NCI-H748 (cell line): ENCODE results near the gene ANKFN1.

Source experiments
- DNase-seq: peaks from one replicate; lab custom pipeline; 2025; ENCODE audit not compliant: unreplicated experiment; lab: John Stamatoyannopoulos, UW

ANKFN1 gene

DNA sequence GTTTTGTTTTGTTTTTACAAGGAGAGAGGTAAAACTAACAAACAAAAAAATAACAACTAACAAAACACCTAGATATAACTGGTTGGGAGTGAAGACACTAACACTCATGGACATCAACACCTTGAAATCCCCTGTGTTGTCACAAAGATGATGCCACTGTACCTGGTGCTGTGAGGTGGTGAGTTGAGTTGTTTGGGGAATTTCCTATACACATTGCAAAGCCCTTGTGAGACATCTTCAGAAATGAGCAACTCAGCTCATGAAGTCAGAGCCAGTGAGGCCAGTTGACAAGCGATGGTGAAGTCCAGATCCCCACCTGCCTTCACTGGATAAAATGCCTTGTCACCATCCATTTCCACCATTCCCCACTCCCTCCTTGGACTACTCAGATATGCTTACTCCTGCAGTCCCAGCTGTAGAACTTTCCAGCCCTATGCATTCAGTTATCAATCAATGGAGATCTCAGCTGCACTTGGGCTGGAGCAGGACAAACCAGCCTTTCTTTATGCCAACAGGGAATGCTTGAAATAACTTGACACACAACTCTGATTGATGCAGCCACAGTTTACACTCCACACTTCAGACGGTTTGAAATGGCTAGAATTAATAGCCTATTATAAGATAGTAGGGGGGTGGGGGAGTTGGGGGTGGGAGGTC lies 22.2 kb downstream of the ANKFN1 start:
- no peak for DNase-seq

DNA sequence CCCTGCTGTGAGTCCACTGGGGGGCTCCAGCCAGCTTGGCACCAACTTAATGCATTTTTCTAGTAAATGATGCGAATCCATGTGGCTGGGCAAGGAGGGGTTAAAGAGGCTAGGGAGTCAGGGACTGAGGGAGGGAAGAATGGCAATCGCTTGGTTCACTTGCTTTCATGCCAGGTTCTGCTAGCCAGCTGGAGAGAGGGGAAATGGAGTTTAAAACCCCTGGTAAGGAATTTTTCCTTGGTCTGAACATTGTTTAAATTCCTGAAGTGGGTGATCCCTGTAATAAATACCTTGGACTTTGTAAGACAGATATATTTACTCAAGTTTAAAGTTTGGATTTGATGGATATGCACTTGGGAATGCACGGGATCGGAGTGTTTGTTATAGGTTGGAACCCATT lies 22.8 kb downstream of the ANKFN1 start:
- no peak for DNase-seq

DNA sequence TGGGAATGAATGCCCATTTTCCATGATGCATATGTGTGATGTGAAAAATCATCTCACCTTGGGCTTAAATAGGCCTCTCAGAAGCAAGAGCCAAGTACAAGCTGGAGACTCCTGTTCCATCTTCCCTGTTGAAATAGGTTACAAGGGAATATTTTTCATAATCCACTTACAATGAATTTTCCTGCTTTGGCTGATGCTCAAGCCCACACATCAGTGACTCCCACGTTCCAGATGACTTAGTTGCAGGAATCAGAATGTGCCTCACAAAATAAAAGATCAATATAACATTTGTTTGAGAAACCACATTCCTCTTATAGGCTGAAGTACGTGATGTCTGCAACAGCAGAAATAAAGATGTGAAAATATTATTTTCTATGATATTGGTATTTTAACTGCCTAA lies 24.1 kb downstream of the ANKFN1 start:
- no peak for DNase-seq

DNA sequence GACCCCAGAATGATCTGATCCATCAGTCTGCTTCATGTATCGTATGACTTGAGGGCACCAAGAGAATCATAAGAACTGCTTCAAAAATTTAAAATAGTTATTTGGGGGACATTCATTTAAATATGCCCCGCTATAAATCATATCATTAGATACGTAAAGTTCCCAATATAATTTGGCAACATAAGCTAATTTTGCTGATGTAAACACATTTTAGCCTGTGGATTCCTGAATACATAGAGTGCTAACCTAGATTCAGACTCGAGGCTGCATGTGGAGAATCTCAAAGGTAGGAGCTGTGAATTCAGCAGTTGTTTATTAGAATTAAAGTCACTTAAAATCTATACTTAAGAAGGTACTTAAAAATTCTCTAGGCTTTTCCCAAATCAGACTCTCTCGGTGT lies 24.9 kb downstream of the ANKFN1 start:
- no peak for DNase-seq

DNA sequence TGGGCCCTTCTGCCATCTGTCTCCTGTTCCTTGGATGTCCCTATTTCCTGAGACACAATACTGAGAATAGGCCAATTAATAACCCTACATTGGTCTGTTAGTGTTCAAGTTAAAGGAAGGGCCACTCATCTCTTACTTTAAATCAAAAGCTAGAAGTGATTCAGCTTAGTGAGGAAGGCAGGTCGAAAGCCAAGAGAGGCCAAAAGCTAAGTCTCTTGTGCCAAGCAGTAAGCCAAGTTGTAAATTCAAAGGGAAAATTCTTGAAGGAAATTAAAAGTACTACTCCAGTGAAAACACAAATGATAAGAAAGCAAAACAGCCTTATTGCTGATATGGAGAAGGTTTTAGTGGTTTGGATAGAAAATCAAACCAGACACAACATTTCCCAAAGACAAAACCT lies 28.8 kb downstream of the ANKFN1 start:
- DNase-seq, result no peak

DNA sequence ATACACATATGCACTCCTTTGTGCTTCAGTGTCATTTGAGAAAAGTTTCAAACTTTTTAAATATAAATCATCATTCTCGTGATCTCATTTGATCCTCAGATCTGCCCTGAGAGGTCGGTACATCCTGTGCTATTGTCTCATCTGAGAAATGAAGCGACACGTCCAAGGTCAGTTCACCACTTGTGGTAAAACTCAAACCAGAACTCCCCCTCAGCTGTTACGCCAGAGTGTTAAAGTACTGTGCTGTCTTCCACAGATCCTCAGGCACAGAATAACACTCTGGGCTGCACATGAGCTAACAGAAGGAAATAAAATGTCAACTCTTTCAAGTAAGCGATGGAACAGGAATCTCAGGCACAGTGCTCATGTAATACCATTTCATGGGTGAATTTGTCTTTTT lies 31.4 kb downstream of the ANKFN1 start:
- DNase-seq, result no peak

DNA sequence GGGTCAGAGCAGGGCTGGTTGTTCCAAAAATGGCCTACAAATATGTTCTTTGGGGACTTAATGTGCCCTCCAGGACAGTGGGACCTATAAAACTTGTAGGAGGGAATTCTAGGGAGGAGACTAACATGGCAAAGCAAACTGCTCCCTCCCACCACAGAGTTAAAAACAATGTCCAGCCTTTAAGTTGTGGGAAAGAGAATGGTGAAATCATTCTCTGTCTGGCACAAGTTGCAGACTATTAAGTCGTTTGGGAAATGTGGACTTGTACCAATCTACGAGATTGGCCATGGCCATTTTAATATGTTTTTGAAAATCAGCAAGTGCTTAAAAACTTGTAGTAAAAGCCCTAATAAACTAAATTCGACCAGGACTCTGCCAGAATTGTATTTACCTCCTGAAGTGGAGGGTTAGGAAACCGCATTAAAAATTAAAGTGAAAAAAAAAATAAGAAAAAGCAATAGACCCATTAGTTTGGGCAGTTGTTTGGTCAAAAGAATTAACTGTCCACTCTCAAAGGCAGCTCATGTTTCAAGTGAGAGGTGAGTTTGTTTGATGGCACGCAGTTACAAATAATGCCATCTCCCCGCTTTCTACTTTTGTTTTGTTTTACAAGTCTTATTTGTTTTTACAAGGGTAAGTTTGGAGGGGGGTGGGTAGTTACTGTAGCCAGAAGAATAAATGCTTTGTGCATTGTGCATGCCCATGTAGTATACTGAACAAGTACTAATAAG lies 32.4 kb downstream of the ANKFN1 start:
- DNase-seq, result no peak

DNA sequence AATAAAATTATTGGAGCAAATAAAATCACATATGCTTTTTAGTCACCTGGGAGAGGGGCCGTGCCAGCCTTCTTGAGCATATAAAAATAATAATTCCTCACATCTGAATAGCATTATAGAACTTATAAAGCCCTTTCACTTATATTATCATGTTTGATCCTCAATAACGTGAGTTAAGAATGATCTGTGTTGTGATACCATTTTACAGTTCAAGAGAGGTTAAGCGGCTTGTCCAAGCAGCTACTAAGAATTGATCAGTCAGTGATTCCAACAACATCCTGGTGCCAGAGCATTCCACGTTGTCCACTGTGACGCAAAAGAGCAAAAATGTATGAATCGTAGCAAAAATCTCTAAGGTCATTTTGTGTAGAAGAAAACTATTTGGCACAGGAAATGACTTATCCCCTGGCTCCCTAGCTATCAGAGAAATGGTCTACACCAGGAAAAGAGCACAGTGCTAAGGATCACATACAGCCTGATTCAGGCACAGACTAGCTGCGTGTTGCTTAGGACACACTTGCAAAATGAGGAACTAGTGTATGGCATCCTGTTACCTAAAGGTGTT lies 33.0 kb downstream of the ANKFN1 start:
- DNase-seq, result no peak

DNA sequence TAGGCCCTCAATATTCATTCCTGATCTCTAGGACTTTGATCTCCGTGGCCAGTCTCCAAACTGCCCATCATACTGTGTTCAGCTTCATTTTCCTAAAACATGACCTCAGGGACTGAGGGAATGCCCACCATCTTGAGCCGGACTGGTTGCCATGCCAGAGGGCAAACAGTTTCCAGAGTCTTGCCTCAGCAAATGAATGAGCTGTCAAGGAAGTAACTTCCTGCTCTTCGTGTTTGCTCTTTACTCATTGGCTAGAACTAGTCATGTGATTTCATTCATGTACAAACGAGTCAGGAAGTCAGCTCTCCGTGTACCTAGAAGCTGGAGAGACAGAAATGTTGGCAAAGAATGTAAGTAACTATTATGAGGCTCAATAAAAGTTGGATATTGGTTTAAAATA lies 50.2 kb downstream of the ANKFN1 start:
- DNase-seq, result peak; percentile 12

DNA sequence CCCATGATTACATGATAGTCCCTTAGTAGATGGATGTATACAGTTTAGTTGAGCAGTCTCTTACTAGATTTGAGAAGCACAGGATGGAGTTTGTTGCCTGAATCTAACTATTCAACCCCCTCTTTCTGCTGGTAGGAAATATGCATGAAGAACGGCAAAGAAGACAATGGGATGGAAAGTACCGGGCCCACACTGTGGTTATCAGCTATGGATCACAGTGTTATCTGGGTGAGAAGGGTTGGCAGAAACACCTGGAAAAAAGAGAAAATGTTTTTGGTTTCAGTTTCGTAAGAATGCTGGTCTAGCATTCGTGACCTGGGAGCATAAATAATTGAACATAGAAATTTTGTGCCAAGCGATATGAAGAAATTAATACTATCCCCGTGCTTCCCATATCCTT lies 53.1 kb downstream of the ANKFN1 start:
- no peak for DNase-seq

DNA sequence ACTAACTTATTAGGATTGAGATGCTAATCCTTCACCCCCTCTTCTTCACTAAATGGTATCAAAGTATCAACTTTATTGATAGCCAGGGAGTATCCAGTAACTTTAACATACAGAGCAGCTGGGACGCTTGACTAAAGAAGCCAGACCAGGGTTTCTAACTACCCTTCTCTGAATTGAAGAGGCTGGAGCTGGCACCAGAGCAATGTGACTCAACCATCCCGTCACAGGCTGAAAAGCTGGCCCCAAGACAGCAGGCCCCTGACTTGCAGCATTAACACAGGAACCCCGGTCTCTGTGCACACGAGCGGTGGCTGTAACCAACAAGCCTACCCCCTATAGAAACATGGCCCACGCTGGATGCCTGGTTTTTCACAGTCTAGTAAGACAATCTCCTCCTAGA lies 59.8 kb downstream of the ANKFN1 start:
- no peak for DNase-seq

DNA sequence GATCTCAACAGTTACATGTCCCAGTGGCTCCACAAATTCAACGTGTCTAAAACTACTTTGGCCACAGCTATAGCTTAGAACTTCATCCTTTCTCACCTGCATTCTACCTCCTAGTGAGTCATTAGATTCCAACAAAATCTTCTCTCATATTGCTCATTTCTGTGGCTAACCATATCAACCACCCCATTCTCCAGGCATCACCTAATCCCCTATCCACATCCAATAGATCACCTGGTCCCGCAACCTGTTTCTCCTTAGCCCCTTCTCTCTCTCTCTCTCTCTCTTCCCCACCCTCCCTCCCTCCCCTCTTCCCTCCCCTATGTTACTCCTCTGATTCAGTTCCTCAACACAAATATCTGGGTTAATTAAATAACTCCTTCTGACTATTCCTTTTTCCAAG lies 64.6 kb downstream of the ANKFN1 start:
- DNase-seq, result no peak

DNA sequence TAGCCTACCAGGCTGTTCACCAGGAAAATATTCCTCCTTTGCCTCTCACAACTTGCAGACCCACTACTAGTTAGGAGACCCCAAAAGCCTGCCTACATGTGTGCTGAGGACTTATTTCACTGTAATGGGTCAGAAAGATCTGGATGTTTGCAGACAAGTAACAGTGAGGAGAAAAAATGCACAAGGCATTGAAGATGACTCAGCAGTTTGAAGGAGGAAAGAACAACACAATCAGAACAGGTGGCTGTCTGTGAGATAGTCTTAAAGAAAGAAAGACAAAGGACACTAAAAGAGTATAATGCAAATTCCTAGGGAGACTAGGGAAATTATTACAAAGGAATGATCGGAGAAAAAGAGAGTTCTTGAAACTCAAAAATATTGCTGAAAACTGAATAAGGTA lies 69.0 kb downstream of the ANKFN1 start:
- DNase-seq, result no peak

DNA sequence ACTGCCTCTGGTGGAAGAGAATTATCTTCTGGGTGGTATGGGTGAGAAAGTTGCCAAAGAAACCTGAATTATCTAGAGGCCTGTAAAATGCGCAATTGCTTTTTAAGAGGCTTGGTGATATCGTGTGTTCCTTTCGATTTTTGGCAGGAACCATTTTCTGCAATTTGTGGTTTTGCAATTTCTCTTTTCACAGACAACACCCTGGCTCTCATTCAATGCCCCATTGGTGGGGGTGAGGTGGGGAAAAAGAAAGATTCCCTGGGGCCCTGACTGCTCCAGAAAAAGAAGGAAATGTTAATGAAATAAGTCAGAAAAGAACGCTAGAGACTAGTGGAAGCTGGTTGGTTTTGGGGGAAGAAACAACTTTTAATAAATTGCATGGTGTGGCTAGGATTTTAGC lies 77.4 kb downstream of the ANKFN1 start:
- DNase-seq, result no peak

DNA sequence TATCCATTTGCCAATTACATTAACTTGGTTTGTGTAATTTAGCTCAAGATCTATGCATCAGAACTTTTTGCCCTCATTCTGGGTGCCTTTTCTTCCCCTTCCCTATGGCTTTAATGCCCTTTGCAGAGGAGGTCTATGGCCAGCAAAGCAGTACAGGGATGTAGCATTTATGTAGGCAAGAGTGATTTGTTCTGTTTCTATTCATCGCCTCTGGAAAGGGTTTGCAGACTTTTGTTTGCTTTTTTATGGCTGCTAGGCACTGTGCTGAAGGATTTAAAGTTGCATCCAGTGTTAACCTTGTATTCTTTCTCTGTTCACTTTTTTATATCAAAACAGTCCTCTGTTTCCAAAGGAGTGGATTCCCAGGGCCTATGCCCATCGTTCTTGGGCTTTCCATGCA lies 78.0 kb downstream of the ANKFN1 start:
- no peak for DNase-seq

DNA sequence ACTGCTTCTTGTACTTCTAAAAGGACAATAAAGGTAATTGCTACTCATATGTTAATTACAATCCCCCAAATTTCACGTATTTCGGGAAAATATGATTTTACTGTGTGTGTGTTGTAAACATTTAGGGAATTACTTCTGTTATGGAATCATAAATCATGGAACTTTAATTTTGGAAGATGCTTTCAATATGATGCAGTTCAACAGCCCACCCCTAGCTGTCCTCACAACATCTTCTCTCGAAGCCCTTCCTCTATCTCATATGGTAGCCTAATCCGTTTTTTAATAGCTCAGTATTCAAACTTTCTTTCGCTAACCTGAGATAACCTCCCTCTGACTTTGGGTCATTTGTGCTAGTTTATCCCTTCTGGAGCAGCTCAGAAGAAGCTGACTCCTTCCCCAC lies 78.4 kb downstream of the ANKFN1 start:
- no peak for DNase-seq

DNA sequence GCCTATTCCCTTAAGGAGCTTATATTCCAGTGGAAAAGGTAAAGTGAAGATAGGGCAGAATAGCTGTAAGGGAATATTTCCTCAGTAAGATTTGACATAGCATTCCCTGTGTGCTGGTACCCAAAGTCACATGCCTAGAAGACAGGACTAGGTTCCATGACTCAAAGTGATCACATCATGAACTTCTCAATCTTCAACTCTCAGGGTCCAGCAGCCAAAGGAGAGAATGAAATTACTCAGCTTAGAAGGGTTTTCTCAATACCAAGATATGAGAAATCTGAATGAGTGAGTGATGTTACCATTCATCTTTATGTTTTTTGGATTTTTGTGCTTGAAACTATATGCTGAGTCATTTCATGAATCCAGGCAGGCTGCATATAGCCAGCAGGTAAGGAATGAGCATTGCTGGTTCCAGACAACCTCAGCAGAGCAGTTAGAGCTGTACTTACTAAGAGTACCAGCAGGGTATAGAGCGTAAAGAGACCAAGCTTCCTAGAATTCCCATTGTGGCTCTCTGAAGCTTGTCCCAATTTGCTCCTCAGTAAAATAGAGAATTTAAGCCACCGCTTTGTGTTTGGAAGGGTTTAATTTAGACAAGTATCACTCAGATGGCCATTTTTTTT lies 91.1 kb downstream of the ANKFN1 start:
- no peak for DNase-seq

DNA sequence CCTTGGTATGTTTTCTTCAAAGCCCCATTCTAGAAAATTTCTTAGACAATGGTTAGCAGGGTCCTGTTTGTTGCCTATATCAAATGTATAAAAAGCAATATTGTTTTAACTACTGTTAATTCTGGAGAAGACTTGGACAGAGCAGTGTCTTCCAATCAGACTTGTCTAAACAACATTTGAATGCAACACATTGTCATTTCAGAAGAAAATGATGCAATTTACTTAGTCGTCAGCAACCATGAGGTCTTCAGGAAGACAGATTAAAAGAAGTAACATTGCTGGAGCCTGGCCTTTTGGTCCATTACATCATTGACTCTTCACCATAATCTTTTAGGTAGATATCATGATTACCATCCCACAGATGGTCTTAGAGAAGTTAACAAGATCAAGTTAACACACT lies 94.5 kb downstream of the ANKFN1 start:
- DNase-seq, result no peak

DNA sequence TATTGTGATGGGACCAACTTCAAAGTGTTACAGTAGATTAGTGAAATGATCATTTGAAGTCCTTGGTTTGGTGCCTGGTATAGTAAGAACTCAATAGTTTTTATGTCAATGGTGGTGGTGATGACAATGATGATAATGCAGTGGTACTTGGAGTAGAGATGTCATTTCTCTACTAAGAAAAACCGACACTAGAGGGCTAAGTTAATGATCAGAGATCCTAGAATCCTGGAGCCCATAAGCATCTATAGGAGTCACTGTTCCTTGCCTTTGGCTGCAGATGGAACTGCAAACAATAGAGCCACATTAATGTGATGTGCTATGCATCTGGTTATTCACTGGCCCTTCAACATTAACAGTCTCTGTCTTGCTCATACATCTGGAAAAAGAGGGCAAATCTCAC lies 103.8 kb downstream of the ANKFN1 start:
- DNase-seq, result no peak

DNA sequence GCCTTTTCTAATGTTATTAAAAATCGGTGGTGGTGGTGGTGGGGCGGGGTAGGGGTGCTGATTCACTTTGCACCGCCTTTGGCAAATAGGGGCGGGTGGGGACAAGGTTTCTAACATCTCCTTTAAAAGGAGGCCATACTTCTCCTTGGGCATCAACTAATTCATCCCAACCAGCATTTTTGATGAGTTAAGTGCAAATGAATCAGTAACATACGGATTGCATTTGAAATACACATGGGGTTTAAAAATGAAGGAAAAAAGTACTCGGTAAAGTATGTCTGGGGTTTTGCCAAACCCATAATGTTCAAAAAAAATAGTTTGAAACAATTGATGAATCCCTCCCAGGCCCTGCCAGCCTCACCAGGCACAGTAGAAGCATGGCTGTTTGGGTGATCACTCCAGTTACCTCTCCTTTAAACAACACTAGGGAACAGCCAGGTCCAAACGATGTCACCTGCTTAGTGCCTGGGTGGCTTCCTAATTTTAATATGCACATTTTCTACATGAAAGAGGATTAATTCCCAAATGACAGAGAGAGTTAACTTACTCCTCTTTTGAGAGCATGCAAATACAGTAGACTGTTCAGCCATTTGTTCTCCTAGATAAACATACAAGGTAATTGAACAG lies 107.2 kb downstream of the ANKFN1 start:
- DNase-seq, result no peak

DNA sequence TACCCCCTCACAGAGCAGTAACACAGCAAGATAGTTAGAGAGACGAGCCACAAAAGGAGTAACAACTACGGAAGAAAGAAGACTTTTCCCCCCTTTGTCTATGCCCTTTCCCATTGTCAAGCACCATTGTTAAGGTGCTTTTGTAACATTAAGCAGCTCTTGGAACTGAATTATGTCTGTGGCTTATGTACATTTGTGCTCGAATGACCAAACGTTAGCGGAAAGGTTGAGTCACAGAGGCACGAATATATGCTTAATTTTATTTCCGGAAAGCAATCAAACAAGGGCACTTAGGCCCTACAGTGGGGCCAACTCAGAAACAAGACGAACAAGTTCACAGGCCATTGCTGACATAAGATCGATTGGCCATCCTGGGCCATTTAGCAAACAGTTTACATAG lies 109.5 kb downstream of the ANKFN1 start:
- no peak for DNase-seq
